Umbilical cord (tissue), 2 donors: ENCODE data around the gene VAV1. TPM values are rescaled to one million over a fixed set of nuclear protein-coding genes. Genes with fewer than 3 reads are reported as not detected.
A peak's percentile ranks its signal among the peaks of the same experiment; 100 is the strongest.
"Not testable (repeated sequence)": the region's sequence is repeated elsewhere in the genome, so short reads cannot be mapped to it uniquely, and the experiment has no call there.

Source experiments
- DNase-seq: peaks from one replicate; pipeline ENCODE4 v3.0.0-alpha.2; 2015; ENCODE audit warnings: low spot score
- total RNA-seq: library from RNA; depleted of rRNA; stranded (reverse); fragments of >200 nt; gene quantifications from one replicate; pipeline ENCODE4 v1.2.3, GENCODE V29; 2014; ENCODE audit warnings: low replicate concordance; ENCODE audit not compliant: insufficient read depth

The VAV1 gene
- total RNA-seq, 1 donor from 2014 or later, result 8.2 TPM

DNA sequence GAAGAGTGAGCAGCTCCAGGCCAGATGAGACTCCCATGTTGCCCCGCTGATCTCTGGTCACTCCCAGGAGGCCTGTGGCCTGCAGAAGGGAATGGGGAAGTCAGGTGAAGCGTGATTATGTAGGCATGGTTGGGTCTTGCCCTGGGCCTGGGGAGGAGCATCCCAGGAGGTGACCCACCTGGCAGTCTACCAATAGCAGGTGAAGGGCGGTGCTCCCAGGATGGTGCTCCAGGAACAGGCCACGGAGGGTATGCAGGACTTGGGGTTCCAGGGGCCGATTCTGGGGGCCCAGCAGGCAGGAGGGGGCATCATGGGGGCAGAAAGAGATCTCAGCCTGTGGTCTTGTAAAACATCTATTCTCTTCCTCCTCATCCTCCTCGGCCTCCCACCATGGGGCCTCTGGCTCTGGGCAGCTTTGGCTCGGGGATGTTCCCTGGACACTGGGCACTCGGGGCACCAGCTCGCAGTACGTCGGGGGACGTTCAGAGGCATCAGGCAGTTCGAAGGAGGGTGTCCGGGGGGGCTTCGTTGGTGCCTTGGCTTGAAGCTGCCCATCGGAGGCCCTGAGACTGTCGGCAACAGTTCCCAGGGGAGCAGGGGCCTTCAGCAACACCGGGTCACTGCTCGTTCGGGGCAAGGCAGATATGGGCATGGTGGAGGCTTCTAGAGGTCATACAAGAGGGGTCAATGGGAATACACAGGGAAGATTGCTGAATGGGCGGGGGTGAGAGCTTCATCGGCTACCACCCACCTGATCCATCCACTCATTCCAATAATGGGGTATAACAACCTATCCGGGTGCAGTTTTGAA is 17.6 kb upstream of the VAV1 start:
- DNase-seq, result no peak

DNA sequence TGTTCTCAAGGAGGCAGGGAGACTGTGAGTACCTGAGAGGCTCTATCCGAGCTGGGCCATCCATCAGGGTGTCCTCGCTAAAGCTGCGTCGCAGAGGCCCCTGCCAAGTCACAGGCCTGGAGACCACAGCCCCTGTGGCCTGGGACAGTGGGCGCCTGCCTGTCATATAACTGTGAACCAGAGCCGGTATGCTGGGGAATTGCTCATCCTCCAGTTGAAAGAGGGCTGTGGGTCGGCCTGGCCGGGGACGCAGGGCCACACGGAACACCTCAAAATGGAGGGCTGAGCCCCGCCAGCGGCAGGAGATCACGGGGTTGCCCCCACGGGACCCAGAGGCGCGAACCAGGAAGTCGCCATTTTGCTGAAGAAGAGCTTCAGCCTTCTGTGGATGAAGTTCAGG is 11.9 kb upstream of the VAV1 start:
- no peak for DNase-seq

DNA sequence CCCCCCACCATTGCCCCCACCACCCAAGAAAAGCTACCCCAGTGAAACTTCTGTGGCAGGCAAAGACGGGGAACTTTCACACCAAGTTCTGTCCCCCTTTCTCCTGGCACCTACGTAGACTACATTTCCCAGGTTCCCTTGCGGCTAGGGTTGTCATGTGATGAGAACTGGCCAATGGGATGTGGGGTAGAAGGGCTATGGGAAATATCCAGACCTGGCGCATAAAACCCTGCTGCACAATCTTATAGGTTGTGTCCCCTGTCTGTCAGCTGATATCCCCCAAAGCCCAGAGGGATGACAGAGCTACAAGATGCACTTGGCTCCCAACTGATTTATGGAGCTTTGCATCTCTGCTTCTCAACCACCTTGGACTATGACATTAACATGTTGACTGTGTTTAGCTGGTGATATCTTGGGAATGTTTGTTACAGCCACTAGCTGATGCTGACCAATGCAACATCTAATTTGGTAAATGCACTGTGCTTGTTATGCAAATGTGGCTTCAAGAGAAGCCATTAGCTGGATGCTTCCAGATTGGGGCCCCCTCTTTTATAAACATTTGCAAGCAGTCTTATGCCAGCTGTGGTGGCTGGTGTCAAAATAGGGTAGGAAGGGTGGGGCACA is 11.3 kb upstream of the VAV1 start:
- DNase-seq, result no peak

DNA sequence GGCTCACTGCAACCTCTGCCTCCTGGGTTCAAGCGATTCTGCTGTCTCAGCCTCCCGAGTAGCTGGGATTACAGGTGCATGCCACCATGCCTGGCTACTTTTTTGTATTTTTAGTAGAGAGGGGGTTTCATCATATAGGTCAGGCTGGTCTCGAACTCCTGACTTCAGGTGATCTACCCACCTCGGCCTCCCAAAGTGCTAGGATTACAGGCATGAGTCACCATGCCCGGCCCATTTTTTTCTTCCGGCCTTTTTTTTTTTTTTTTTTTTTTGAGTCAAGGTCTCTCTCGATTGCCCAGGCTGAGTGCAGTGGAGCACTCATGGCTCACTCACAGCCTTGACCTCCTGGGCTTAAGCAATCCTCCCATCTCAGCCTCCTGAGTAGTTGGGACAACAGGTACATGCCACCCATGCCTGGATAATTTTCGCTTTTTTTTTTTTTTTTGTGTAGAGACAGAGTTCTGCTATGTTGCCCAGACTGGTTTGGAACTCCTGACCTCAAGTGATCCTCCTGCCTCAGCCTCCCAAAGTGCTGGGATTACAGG is 10.2 kb upstream of the VAV1 start:
- DNase-seq, result not testable (repeated sequence)

DNA sequence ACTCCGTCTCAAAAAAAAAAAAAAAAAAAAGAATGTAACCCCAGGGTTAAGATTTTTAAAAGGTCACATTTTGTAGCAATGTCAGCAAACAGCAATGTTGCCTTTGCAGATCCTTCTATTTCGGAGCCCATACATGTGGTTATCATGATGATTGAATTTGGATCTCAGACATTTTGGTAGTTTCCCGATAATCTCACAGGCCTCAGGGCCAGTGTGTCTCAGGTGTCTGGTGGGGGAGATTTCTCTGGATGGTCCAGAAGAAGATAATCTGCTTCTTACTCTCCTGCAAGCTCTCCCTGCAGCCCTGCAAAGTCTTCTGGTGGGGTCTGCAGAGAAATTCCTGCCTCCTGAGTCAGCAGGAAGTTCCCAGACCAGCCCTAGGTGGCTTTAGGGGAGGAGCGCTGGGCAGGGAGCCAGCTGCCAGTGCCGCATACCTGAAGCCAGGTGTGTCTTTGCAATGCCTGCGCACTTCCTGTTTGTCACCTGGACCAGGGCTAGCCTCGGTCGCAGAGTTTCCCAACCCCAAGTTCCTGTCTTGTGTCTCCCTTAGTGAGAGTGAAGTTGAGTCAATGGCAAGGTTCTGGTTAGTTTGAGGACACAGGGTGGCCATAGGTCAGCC is 6.7 kb upstream of the VAV1 start:
- peak; percentile 71 for DNase-seq

DNA sequence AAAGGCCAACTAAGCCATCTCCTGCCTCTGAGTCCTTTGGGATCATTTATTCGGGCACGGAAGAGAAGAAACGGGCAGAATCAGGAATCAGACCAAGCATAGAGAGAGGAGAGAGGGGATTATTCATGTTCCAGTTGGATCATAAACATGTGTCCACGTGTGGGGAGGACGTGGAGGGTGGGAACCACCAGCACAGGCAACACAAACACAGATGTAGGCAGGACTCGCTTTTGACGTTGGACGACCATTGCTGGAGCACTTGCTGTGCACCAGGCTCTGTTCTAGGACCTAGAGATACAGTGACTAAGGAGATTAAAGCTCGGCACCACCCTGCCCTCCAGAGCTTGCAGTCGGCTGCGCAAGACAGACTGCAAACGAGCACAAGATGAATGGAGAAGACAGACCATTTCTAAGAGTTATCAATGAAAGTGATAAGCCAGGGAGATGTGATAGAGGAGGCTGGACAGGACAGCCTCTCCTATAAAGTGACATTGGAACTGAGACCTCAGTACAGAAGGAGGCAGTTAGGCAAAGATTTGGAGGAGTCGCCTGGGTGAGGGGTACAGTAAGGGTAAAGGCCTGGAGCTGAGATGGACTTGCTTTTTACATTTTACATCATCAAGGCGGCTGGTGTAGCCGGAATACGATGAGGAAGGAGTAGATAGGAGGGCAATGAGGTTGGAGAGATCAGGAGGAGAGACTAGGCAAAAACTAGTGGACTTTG is 6.0 kb upstream of the VAV1 start:
- DNase-seq, result no peak

DNA sequence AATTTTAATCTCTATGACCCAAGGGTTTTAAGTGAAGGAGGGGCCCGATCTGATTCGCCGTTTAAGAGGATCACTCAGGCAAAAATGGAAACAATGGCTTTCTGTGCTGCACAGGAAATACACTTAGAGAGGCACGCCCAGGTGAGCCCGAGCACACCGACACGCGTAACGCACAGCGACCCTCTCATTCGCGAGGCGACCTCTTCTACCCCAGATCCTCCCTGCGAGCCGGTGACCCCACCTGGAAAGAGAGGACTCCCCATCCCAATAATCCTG is 5.5 kb upstream of the VAV1 start:
- no peak for DNase-seq

DNA sequence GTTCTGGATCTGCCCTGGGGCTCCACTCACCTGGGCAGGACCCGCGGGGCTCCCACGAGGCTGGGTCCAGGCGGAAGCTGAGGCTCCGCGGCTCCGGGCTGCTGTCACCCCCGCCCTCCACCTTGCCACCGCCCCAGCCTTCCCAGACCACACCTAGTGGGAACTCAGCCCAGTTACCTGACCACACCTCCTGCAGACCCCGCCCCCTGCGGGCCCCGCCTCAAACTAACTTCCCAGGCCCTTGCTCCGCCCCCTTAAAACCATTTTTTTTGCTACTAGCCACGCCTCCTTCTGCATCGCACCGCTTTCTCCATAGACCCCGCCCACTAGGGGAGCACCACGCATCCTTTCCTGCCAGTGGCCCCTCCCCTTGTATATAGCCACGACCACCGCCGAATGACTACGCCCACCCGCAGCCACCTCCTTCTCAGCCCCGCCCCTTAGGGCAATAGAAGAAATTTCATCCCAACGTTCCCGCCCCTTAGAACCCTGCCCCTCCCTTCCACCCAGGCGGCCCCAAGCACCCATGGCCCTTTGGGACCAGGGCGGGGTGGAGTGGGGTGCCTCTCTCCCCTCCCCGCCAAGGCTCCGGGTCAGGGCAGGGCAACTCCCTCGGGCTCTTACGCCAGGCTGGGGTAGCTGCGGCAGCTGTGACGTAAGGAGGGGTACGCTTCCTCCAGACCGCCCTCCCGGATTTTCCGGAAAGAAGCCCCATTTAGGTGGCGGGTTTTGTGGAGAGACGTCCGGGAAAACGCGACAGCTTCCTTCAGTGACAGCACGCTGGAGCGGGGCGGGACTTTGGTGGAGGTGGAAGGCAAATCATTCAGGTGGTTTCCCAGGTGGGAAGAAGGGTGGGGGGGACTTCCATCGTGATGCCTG is 4.9 kb upstream of the VAV1 start, which contains the start of gene SH2D3A:
Gene SH2D3A (minus strand): TSS at position 79 of the 879 bp plus-strand sequence. CDS start 3,687 bp downstream, outside the sequence.
- peak; percentile 71 for DNase-seq

DNA sequence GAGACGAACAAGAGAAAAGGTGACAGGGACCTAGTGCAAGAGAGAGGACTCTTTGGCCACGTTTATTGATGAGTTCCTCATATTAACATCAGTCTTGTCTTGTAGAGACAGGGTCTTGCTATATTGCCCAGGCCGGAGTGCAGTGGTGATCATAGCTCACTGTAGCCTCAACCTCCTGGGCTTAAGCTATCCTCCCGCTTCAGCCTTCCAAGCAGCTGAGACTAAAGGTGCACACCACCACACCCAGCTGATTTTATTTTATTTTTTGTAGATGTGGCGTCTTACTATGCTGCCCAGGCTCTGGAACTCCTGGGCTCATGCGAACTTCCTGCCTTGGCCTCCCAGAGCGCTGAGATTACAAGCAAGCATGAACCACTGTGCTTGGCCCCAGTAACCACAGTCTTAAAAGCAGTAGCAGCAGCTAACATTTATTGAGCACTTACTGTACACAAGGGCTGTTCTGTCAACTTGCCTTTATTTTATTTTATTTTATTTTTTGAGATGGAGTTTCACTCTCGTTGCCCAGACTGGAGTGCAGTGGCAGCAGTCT is 4.2 kb upstream of the VAV1 start:
- no peak for DNase-seq

DNA sequence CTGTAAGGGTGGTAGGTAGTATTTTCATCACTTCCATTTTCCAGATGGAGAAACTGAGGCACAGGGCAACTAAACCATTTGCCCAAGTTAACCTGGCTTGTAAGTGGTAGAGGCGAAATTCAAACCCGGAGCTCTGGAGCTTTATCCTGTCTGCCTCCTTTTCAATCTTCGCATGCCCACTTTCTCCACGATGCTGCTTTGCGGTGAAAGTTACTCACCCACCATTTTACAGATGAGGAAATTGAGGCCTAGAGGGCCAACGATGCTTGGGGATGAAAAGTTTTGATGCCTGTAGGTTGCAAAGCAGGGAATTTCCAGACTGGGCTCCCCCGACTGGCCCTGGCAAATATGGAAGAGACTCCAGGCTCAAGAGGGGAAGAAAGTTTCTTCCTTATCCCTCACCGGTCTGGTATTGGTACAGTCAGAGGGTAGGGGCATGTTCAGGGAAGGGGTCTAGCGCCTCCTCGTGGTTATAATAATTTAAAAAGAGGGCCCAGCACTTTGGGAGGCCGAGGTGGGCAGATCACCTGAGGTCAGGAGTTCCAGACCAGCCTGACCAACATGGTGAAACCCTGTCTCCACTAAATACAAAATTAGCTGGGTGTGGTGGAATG is 3.4 kb upstream of the VAV1 start:
- DNase-seq, result no peak

DNA sequence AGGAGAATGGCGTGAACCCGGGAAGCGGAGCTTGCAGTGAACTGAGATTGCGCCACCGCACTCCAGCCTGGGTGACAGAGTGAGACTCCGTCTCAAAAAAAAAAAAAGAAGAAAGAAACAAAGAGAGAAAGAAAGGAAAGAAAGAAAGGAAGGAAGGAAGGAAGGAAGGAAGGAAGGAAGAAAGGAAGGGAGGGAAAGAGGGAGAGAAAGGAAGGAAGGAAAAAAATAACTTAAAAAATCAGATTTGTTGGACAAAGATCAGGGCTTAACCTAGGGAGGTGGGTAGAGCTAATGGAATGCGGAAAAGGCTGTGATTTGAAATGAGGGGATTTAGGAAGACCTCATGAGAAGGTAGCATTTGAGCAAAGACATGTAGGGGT is 870 bp upstream of the VAV1 start:
- DNase-seq, result not testable (repeated sequence)

DNA sequence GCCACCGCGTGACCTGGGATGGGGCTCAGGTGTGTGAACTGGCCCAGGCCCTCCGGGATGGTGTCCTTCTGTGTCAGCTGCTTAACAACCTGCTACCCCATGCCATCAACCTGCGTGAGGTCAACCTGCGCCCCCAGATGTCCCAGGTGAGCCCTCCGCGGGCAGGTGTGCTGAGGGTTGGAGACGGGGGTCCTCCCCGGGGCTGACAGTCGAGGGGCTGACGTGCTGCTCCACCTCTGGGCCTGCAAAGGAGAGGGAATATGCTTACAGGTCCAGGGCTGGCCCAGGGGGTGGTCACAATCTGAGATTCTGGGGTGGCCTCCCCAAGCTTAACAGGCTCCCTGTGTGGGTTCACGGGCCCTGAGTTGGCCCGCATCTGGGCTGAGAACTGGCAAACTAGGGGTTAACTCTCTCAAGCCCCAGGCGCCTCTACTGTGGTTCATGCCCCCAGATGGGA is 386 bp downstream of the VAV1 start:
- no peak for DNase-seq

DNA sequence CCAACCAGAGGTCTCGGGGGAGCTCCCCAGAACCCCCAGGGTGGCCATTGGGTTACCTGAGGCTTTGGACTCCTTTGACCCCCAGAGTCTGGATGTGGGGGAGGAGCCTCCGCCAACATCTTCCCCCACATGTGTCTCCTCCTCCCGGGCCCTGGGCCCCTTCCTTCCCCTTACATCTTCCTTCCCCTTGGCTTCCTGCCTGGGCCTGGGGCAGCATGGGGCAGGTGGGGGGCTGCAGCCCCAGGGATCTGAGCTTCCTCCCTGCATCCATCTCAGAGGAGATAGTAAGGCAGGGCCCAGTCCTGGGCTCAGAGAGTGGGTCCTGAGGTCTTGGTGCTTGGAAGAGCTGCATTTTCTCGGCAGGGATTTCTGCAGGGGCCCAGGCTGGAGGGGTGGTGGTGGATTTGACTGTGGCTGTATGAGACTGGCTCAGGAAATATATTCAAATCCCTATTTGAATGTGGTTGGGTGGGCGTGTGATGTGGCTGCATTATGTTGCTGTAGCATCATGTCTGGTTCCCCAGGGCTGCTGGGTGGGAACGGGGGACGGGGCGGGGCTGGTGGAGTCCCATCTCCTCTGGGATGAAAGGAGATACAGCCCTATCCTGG is 919 bp downstream of the VAV1 start:
- peak; percentile 23 for DNase-seq

DNA sequence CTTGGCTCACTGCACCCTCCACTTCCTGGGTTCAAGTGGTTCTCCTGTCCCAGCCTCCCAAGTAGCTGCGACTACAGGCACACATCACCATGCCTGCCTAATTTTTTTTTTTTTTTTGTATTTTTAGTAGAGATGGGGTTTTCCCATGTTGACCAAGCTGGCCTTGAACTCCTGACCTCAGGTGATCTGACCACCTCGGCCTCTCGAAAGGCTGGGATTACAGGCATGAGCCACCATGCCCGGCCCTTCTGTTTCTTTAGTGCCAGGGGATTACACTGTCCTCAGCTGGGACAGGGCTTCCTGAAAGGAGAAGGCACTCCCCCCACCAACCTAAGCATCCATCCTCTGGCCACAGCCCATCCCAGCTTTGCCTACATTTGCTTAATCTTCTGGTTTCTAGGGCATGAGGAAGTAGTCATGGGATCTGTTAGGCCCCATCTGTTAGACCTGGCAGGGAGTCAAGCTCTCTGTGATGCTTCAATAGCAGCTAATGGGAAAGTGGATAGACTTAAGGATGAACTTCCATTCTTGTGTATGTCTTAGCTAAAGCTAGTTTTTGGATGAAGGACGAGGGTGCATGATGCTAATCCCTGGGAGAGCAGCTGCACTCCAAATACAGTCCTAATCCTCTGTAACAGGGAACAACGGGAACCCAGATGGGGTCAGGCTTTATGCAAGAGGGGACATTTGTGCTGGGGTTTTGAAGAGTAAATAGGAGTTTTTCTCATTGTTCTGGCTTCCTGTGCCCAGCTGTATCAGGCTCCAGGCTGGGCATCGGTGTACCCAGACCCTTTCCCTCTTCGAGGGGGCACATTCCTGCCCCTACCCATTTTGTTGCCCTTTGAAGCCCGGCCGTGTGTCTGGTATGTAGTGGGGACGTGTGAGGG is 2.6 kb downstream of the VAV1 start:
- DNase-seq, result peak; percentile 43

DNA sequence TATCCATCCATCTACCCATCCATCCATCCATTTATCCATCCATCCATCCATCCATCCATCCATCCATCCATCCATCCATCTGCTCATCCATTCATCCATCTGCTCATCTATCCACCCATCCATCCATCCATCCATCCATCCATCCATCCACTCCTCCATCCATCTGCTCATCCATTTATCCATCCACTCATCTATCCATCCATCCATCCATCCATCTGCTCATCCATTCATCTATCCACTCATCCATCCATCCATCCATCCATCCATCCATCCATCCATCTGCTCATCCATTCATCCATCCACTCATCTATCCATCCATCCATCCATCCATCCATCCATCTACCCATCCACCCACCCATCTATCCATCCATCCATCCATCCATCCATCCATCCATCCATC is 3.5 kb downstream of the VAV1 start:
- DNase-seq, result not testable (repeated sequence)

DNA sequence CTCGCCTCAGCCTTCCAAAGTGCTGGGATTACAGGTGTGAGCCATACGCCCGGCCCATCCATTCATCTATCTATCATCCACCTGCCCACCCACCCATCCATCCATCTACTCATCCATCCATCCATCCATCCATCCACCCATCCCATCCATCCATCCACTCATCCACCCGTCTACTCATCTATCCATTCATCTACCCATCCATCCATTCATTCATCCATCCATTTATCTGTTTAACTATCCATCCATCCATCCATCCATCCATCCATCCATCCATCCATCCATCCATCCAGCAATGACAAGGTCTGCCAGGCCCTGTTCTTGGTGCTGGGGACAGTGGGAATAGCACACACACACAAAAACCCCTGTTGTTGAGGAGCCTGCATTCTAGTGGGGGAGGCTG is 4.5 kb downstream of the VAV1 start:
- DNase-seq, result no peak

DNA sequence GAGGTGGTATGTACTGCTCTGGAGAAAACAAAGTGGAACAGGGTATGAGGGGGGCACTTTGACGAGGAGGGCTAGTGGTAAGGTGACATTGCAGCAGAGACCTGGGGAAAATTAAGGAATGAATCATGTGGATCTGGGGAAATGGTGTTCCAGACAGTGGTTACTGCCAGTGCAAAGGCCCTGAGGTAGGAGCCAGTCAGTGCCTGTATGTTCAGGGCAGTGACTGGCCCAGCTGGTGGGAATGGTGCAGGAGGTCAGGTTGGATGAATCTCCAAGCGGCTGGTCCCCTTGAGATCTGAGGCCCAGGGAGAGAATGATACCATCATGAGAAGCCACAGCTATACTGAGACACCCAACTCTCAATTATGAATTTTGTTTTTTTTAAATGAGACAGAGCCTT is 4.9 kb downstream of the VAV1 start:
- no peak for DNase-seq

DNA sequence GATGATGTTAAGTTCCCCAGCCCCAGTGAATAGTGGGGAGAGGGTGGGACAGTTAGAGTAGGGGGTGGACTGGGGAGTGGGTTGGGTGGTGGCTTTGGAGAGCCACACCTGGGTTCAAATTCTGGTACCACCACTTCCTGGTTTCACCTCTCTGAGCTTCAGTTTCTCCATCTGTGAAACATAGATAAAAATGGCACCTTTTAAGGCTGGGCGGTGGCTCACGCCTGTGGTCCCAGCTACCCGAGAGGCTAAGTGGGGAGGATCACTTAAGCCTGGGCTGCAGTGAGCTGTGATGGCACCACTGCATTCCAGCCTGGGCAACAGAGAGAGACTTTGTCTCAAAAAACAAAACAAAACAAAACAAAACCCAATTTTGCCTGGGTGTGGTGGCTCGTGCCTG is 5.9 kb downstream of the VAV1 start:
- DNase-seq, result no peak

DNA sequence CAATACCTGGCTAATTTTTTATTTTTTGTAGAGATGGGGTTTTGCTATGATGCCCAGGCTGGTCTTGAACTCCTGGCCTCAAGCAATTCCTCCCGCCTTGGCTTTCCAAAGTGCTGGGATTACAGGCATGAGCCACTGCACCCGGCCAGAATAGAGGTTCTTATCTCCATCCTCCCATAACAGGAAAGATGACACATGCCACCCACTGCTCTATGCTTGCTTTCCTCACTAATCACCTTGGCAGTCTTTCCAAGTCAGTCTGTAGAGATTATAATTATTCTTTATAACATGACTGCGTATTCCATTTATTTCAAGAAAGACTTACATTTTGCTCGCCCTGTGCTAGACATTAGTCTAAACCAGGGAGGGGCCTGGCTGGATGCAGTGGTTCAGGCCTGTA is 6.7 kb downstream of the VAV1 start:
- no peak for DNase-seq
